Left ventricle myocardium inferior (tissue), 1 donor: ENCODE data around the gene FAM53A. TPM values are rescaled to one million over a fixed set of nuclear protein-coding genes. Genes with fewer than 3 reads are reported as not detected.

Experiments
- DNase-seq: peaks from one replicate; pipeline ENCODE4 v3.0.0-alpha.2; 2020
- H3K27ac ChIP-seq: fragments of 200-600 bp; replicated peaks from 2 replicates; pipeline ENCODE4 v1.8.0; 2021
- H3K27me3 ChIP-seq: fragments of 200-600 bp; 2 replicates; pipeline ENCODE4 v1.8.0; 2021; ENCODE audit warnings: low read depth
- H3K36me3 ChIP-seq: fragments of 200-600 bp; 2 replicates; pipeline ENCODE4 v1.8.0; 2021
- H3K4me1 ChIP-seq: fragments of 200-600 bp; 2 replicates; pipeline ENCODE4 v1.8.0; 2021
- H3K4me3 ChIP-seq: fragments of 200-600 bp; 2 replicates; pipeline ENCODE4 v1.8.0; 2021; ENCODE audit warnings: mild to moderate bottlenecking, moderate library complexity
- H3K9me3 ChIP-seq: fragments of 200-600 bp; replicated peaks from 2 replicates; pipeline ENCODE4 v1.8.0; 2021
- CTCF ChIP-seq: fragments of 200-600 bp; IDR thresholded peaks from 2 replicates; pipeline ENCODE4 v1.8.0; 2021; ENCODE audit warnings: antibody characterized with exemption, mild to moderate bottlenecking, borderline replicate concordance
- intact Hi-C: fragments of 100-400 bp; cut with micrococcal nuclease; formaldehyde crosslinking; loops from one replicate; pipeline ENCODE4 v1.11.0; 2022
- total RNA-seq: library from RNA; stranded (reverse); fragmentation: NEBNext Ultra II Directional; extraction: Animal tissue kit (Norgen Biotek cat#: 25700); gene quantifications from one replicate; pipeline ENCODE4 v1.2.1, GENCODE V29; 2021
- donor health status: DM: no; HTN: yes; CAD: no; lungs with severe emphysema.

The FAM53A gene
- total RNA-seq, 1 donor from 2014 or later: 0.71 TPM

DNA sequence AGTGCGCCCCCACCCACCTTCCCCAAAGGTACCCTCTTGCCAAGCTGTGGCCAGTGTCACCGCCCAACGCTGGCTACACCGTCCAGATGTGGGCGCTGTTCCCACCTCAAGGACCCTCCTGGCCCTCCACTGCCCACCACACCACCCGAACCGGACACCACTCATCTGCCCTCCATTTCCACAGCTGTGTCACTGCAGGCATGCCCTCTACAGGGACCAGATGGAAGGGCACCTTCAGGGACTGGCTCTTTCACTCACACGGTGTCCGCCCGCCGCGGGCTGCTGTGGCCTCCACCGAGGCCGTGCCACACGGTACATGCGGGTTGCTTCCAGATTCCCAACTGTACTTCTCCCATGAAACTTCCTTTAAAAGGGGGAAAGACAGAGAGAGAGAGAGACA lies 87.7 kb downstream of the FAM53A start:
- DNase-seq: no peak
- Histone ChIP-seq H3K4me3 (no peak overlapping the region), H3K4me1 (peaks cover 8% of the 10 kb centered on the region), H3K36me3 (no peaks in the 10 kb centered on the region), H3K9me3 (peaks cover 8% of the 10 kb centered on the region), H3K27me3 (peaks cover 90% of the 10 kb centered on the region), H3K27ac (no peak overlapping the region)
- intact Hi-C loops: no loop called here
- TF ChIP-seq CTCF: no peak

- no peak for TF ChIP-seq CTCF
- intact Hi-C loops: no loop called here
- Histone ChIP-seq H3K9me3 (peaks cover 13% of the 10 kb centered on the region), H3K27ac (no peak overlapping the region), H3K27me3 (peaks cover 87% of the 10 kb centered on the region), H3K4me3 (no peak overlapping the region), H3K4me1 (peaks cover 8% of the 10 kb centered on the region), H3K36me3 (no peaks in the 10 kb centered on the region)
- DNase-seq: no peak
These were observed 88.3 kb downstream of the FAM53A start for GRCh38 chr4:1595789-1596325.

GRCh38 chr4:1594871-1595788 lies 89.0 kb downstream of the FAM53A start:
- Histone ChIP-seq H3K9me3 (peaks cover 20% of the 10 kb centered on the region), H3K4me3 (no peak overlapping the region), H3K36me3 (no peaks in the 10 kb centered on the region), H3K4me1 (peaks cover 8% of the 10 kb centered on the region), H3K27me3 (peaks cover 84% of the 10 kb centered on the region), H3K27ac (no peak overlapping the region)
- intact Hi-C loops: no loop called here
- TF ChIP-seq CTCF: no peak
- DNase-seq: no peak

GRCh38 chr4:1593881-1594345 lies 90.2 kb downstream of the FAM53A start:
- Histone ChIP-seq H3K4me3 (no peak overlapping the region), H3K27ac (no peak overlapping the region), H3K4me1 (peaks cover 8% of the 10 kb centered on the region), H3K9me3 (peaks cover 32% of the 10 kb centered on the region), H3K27me3 (peaks cover 72% of the 10 kb centered on the region), H3K36me3 (no peaks in the 10 kb centered on the region)
- TF ChIP-seq CTCF: no peak
- intact Hi-C loops: no loop called here
- no peak for DNase-seq

- Histone ChIP-seq H3K4me1 (peaks cover 8% of the 10 kb centered on the region), H3K27me3 (peaks cover 68% of the 10 kb centered on the region), H3K4me3 (no peak overlapping the region), H3K9me3 (peaks cover 37% of the 10 kb centered on the region), H3K36me3 (no peaks in the 10 kb centered on the region), H3K27ac (no peak overlapping the region)
- no peak for TF ChIP-seq CTCF
- intact Hi-C loops: no loop called here
- no peak for DNase-seq
These were observed 90.7 kb downstream of the FAM53A start for GRCh38 chr4:1593458-1593857.
